T-cell (primary cell): ENCODE results near the gene ZNF143. TPM values are rescaled to one million over a fixed set of nuclear protein-coding genes. Genes with fewer than 3 reads are reported as not detected.

ENCODE experiments used
- ATAC-seq, 4 experiments: fragments of 200-7000 bp in 3 of 4; fragments of 150-1000 bp in 1 of 4; cut with Tn5 transposase; replicated peaks in 1 of 4; 1 replicate in 3 of 4; 2 replicates in 1 of 4; pipeline ENCODE4 v1.10.0; 2021; ENCODE audit warnings: moderate library complexity in 3 of 4, mild to moderate bottlenecking in 2 of 4, moderate number of reproducible peaks in 1 of 4
- CTCF ChIA-PET, 2 donors: fragments of 300-600 bp; sonication (Branson Sonifier 250); formaldehyde crosslinking; loops; one replicate each; lab custom pipeline; 2022; ENCODE audit warnings: antibody characterized with exemption in 2 of 2; lab: Charles Lee
- POLR2A ChIA-PET, 2 donors: fragments of 300-600 bp; sonication (Branson Sonifier 250); formaldehyde crosslinking; loops; one replicate each; lab custom pipeline; 2022; ENCODE audit warnings: antibody characterized with exemption in 2 of 2; lab: Charles Lee
- DNase-seq, 35 experiments: peaks; one replicate each; pipeline versions ENCODE4 v3.0.0 to v3.0.0-alpha.2; 2013 to 2023
- H3K27ac ChIP-seq: one replicate; pipeline ENCODE4 v1.5.1; 2013; ENCODE audit warnings: low read length
- H3K27me3 ChIP-seq, 2 experiments: replicated peaks in 1 of 2; 1 replicate in 1 of 2; 2 replicates in 1 of 2; pipeline versions ENCODE4 v1.6.1 to v1.7.0; 2013; ENCODE audit warnings: low read length in 1 of 2, mixed read lengths in 1 of 2; ENCODE audit not compliant: control insufficient read depth in 2 of 2, insufficient read depth in 2 of 2; ENCODE audit errors: extremely low read depth in 1 of 2
- H3K36me3 ChIP-seq, 2 donors: 1 replicate in 1 of 2; 2 replicates in 1 of 2; pipeline versions ENCODE4 v1.6.1 to v1.7.0; 2013; ENCODE audit warnings: low read length in 1 of 2; ENCODE audit not compliant: control insufficient read depth in 2 of 2, insufficient read depth in 1 of 2; ENCODE audit errors: extremely low read depth in 1 of 2
- H3K4me1 ChIP-seq, 2 experiments: 1 replicate in 1 of 2; 2 replicates in 1 of 2; pipeline versions ENCODE4 v1.6.1 to v1.7.0; 2013; ENCODE audit warnings: low read length in 2 of 2, mixed read lengths in 1 of 2; ENCODE audit not compliant: insufficient read depth in 2 of 2, control insufficient read depth in 1 of 2; ENCODE audit errors: extremely low read depth in 1 of 2
- H3K4me3 ChIP-seq, 2 donors: 1 replicate in 1 of 2; 2 replicates in 1 of 2; pipeline versions ENCODE4 v1.5.1 to v1.7.0; 2013; ENCODE audit warnings: mild to moderate bottlenecking in 2 of 2, low read length in 1 of 2, moderate library complexity in 1 of 2; ENCODE audit not compliant: control insufficient read depth in 1 of 2; ENCODE audit errors: extremely low read depth in 1 of 2
- H3K9me3 ChIP-seq: 2 replicates; pipeline ENCODE4 v1.7.0; 2013
- H3K27ac Mint-ChIP-seq, 2 donors: one replicate each; pipeline ENCODE4 v1.8.0; 2020 to 2021; ENCODE audit warnings: mild to moderate bottlenecking in 2 of 2, mixed read lengths in 2 of 2
- H3K27me3 Mint-ChIP-seq, 2 donors: one replicate each; pipeline ENCODE4 v1.8.0; 2021 to 2022; ENCODE audit warnings: mixed read lengths in 2 of 2
- H3K36me3 Mint-ChIP-seq: one replicate; pipeline ENCODE4 v1.8.0; 2021; ENCODE audit warnings: mixed read lengths
- H3K4me1 Mint-ChIP-seq, 3 donors: one replicate each; pipeline ENCODE4 v1.8.0; 2020 to 2022; ENCODE audit warnings: mixed read lengths in 3 of 3, mild to moderate bottlenecking in 1 of 3
- H3K4me3 Mint-ChIP-seq, 3 donors: one replicate each; pipeline ENCODE4 v1.8.0; 2020 to 2022; ENCODE audit warnings: mild to moderate bottlenecking in 3 of 3, mixed read lengths in 3 of 3, moderate library complexity in 3 of 3
- H3K9me3 Mint-ChIP-seq, 3 donors: one replicate each; pipeline ENCODE4 v1.8.0; 2020 to 2022; ENCODE audit warnings: mixed read lengths in 3 of 3
- WGBS: methylation state at CpG from one replicate; pipeline ENCODE4 v1.1.5; 2013; ENCODE audit warnings: missing lambda C conversion rate; ENCODE audit not compliant: insufficient coverage; 5-methylcytosine and 5-hydroxymethylcytosine counted together
- total RNA-seq, 35 experiments: library from RNA in 6 of 35; stranded (reverse) in 6 of 35; fragments of 120-200 nt in 1 of 35; gene quantifications; one replicate each; pipeline versions ENCODE4 v1.2.1 to v1.2.4 and lab custom pipeline; 2013 to 2026

Gene ZNF143
- total RNA-seq, 5 donors from 2014 or later (not counting 1 experiment from before 2014, with no cell fraction given) = 30.1 to 51.2 (median 46.3) TPM

GRCh38 chr11:9570313-9571025 is 109.7 kb downstream of the ZNF143 start:
- peaks cover 9 to 30% of the 10 kb centered on the region in 2 experiments for H3K4me1 ChIP-seq
- H3K27ac ChIP-seq = no peak overlapping the region
- H3K36me3 Mint-ChIP-seq = no peaks in the 10 kb centered on the region
- no peak for DNase-seq
- no peak overlapping the region for H3K4me3 Mint-ChIP-seq
- peaks cover 16 to 42% (median 31%) of the 10 kb centered on the region in 3 donors for H3K4me1 Mint-ChIP-seq
- no peaks in the 10 kb centered on the region for H3K9me3 Mint-ChIP-seq
- ATAC-seq = no peak
- POLR2A ChIA-PET = no interaction called here
- H3K9me3 ChIP-seq = no peaks in the 10 kb centered on the region
- peaks cover 0 to 17% of the 10 kb centered on the region in 2 experiments for H3K27me3 ChIP-seq
- H3K27me3 Mint-ChIP-seq = peaks cover 3 to 9% of the 10 kb centered on the region in 2 donors
- H3K36me3 ChIP-seq = no peaks in the 10 kb centered on the region
- no peak overlapping the region for H3K4me3 ChIP-seq
- no peak overlapping the region for H3K27ac Mint-ChIP-seq
- CTCF ChIA-PET = no interaction called here
- 100% methylated on average over 1 of the region's 9 CpGs for WGBS

- Mint-ChIP-seq H3K27me3 (peaks cover 6 to 9% of the 10 kb centered on the region in 2 donors), H3K4me1 (peaks cover 20 to 41% (median 30%) of the 10 kb centered on the region in 3 donors), H3K9me3 (no peaks in the 10 kb centered on the region), H3K4me3 (peak overlapping the region; percentile 37 to 78 (median 76)), H3K36me3 (no peaks in the 10 kb centered on the region), H3K27ac (no peak overlapping the region)
- Histone ChIP-seq H3K4me3 (no peak overlapping the region), H3K36me3 (no peaks in the 10 kb centered on the region), H3K9me3 (no peaks in the 10 kb centered on the region), H3K27me3 (peaks cover 0 to 17% of the 10 kb centered on the region in 2 experiments), H3K4me1 (peaks cover 15 to 27% of the 10 kb centered on the region in 2 experiments), H3K27ac (no peak overlapping the region)
- no peak for DNase-seq
- ATAC-seq = no peak
- CTCF ChIA-PET = interaction anchor here in 1 of 2 donors (3.5 kb wide), 1 partner anchor 42 kb away, joined by 20 read pairs; no protein-coding TSS in a partner anchor
- POLR2A ChIA-PET = no interaction called here
- WGBS = 60% methylated on average over 3 of the region's 8 CpGs
These were observed 110.4 kb downstream of the ZNF143 start for GRCh38 chr11:9571071-9571762.

- DNase-seq (no peak), ATAC-seq (no peak)
- peaks cover 0 to 17% of the 10 kb centered on the region in 2 experiments for H3K27me3 ChIP-seq
- H3K4me1 Mint-ChIP-seq = peaks cover 20 to 44% (median 31%) of the 10 kb centered on the region in 3 donors
- H3K4me1 ChIP-seq = peaks cover 17 to 27% of the 10 kb centered on the region in 2 experiments
- ChIA-PET POLR2A (no interaction called here), CTCF (interaction anchor here in 1 of 2 donors (3.5 kb wide), 1 partner anchor 42 kb away, joined by 20 read pairs; no protein-coding TSS in a partner anchor)
- H3K27ac Mint-ChIP-seq = no peak overlapping the region
- no peak overlapping the region for H3K27ac ChIP-seq
- H3K27me3 Mint-ChIP-seq = peaks cover 6 to 13% of the 10 kb centered on the region in 2 donors
- H3K4me3 Mint-ChIP-seq = peak overlapping the region; percentile 76 to 82 (median 78)
- no peaks in the 10 kb centered on the region for H3K36me3 Mint-ChIP-seq
- no peaks in the 10 kb centered on the region for H3K9me3 ChIP-seq
- 100% methylated on average over 3 of the region's 6 CpGs for WGBS
- H3K4me3 ChIP-seq = no peak overlapping the region
- H3K9me3 Mint-ChIP-seq = no peaks in the 10 kb centered on the region
- H3K36me3 ChIP-seq = no peaks in the 10 kb centered on the region
These were observed 110.9 kb downstream of the ZNF143 start for GRCh38 chr11:9571763-9572115.

- H3K27me3 Mint-ChIP-seq = peaks cover 6 to 13% of the 10 kb centered on the region in 2 donors
- peaks cover 20 to 51% (median 37%) of the 10 kb centered on the region in 3 donors for H3K4me1 Mint-ChIP-seq
- peak; percentile 92 to 94 (median 94) for ATAC-seq
- ChIA-PET POLR2A (interaction anchor here (0.6 to 1.4 kb wide), 4 partner anchors 113 to 1236 kb away, joined by 3 to 5 read pairs (median 4); partner anchors contain the start of genes EIF4G2 (in 1 of the 2), NRIP3 (in 1 of the 2) and ZNF143 (in 1 of the 2)), CTCF (interaction anchor here in 1 of 2 donors (0.6 to 3.5 kb wide), 5 partner anchors 28 to 724 kb away, joined by 3 to 20 read pairs (median 6); no protein-coding TSS in a partner anchor)
- no peaks in the 10 kb centered on the region for H3K9me3 Mint-ChIP-seq
- peak within 1 kb of the TSS; percentile 68 to 88 for H3K27ac Mint-ChIP-seq
- WGBS = under 1% methylated on average over 72 of the region's 73 CpGs
- Histone ChIP-seq H3K27ac (peak within 1 kb of the TSS; percentile 64), H3K4me1 (peaks cover 23 to 27% of the 10 kb centered on the region in 2 experiments), H3K4me3 (peak within 1 kb of the TSS; percentile 59 to 97), H3K36me3 (no peaks in the 10 kb centered on the region), H3K9me3 (no peaks in the 10 kb centered on the region), H3K27me3 (peaks cover 0 to 17% of the 10 kb centered on the region in 2 experiments)
- peak; percentile 80 to 96 (median 89) for DNase-seq
- no peaks in the 10 kb centered on the region for H3K36me3 Mint-ChIP-seq
- H3K4me3 Mint-ChIP-seq = peak within 1 kb of the TSS; percentile 83 to 89 (median 87)
These were observed 112.4 kb downstream of the ZNF143 start, which contains the start of gene WEE1 for GRCh38 chr11:9573052-9573774. TSS of gene WEE1 (plus strand) at chr11:9573670. CDS start at chr11:9573934, 264 bp downstream.

- Mint-ChIP-seq H3K4me3 (peak overlapping the region; percentile 83 to 89 (median 87)), H3K4me1 (peaks cover 20 to 48% (median 34%) of the 10 kb centered on the region in 3 donors), H3K36me3 (no peaks in the 10 kb centered on the region), H3K27me3 (peaks cover 6 to 16% of the 10 kb centered on the region in 2 donors), H3K9me3 (no peaks in the 10 kb centered on the region), H3K27ac (no peak overlapping the region)
- Histone ChIP-seq H3K4me3 (peak overlapping the region; percentile 59 to 97), H3K27ac (peak overlapping the region; percentile 11), H3K27me3 (peaks cover 0 to 17% of the 10 kb centered on the region in 2 experiments), H3K36me3 (no peaks in the 10 kb centered on the region), H3K9me3 (no peaks in the 10 kb centered on the region), H3K4me1 (peaks cover 23 to 24% of the 10 kb centered on the region in 2 experiments)
- peak in 21 of 35 experiments; percentile 3 to 36 (median 12) for DNase-seq
- ChIA-PET CTCF (interaction anchor here (0.6 to 3.5 kb wide), 5 partner anchors 27 to 723 kb away, joined by 3 to 20 read pairs (median 6); no protein-coding TSS in a partner anchor), POLR2A (interaction anchor here (0.6 to 1.4 kb wide), 6 partner anchors 113 to 1235 kb away, joined by 3 to 5 read pairs (median 4); partner anchors contain the start of genes EIF4G2 (in 1 of the 2), NRIP3 (in 1 of the 2) and ZNF143 (in 1 of the 2))
- WGBS = under 1% methylated on average over 121 of the region's 122 CpGs
- peak; percentile 45 to 50 (median 46) for ATAC-seq
These were observed 113.2 kb downstream of the ZNF143 start for GRCh38 chr11:9573775-9574621.
